Endothelial cell of umbilical vein (primary cell): ENCODE measurements around the gene SPAG17. TPM values are rescaled to one million over a fixed set of nuclear protein-coding genes. Genes with fewer than 3 reads are reported as not detected.

ENCODE experiments used
- BruUV-seq: library from RNA; stranded (reverse); fragments of 400-500 nt; replicated peaks from 2 replicates; lab custom pipeline; 2021; lab: Mats Ljungman, UMichigan
- CTCF ChIA-PET: fragments of 300-600, 350-600 bp; sonication (Branson Sonifier 250); formaldehyde crosslinking; loops from one replicate; lab custom pipeline; 2021; ENCODE audit warnings: antibody characterized with exemption, inconsistent platforms; lab: Charles Lee
- POLR2A ChIA-PET: fragments of 300-600, 350-600 bp; sonication (Branson Sonifier 250); formaldehyde crosslinking; loops from one replicate; lab custom pipeline; 2021; ENCODE audit warnings: antibody characterized with exemption, inconsistent platforms; lab: Charles Lee
- DNase-seq: peaks from one replicate; pipeline ENCODE4 v3.0.0-alpha.2; 2011; ENCODE audit warnings: low read depth, low spot score
- FAIRE-seq: peaks from 2 replicates; lab custom pipeline; 2011; peaks lifted over from hg19 to GRCh38; lab: Jason Lieb, UNC
- H2AFZ ChIP-seq: 2 replicates; pipeline ENCODE4 v1.6.0; 2012; ENCODE audit warnings: low read depth, low read length, control low read depth, inconsistent platforms
- H3K27ac ChIP-seq: 2 replicates; pipeline ENCODE4 v1.5.1; 2011; ENCODE audit warnings: low read depth, mild to moderate bottlenecking, control low read depth, low read length, moderate library complexity; ENCODE audit not compliant: insufficient read depth
- H3K27me3 ChIP-seq, 2 experiments: 2 replicates each; pipeline versions ENCODE4 v1.6.0 to v1.6.1; 2011; ENCODE audit warnings: low read length in 2 of 2, mixed read lengths in 1 of 2; ENCODE audit not compliant: control insufficient read depth in 2 of 2, insufficient read depth in 2 of 2
- H3K36me3 ChIP-seq, 2 experiments: 2 replicates in 1 of 2; 3 replicates in 1 of 2; pipeline ENCODE4 v1.5.1; 2011; ENCODE audit warnings: low read length in 2 of 2, mild to moderate bottlenecking in 1 of 2, moderate library complexity in 1 of 2; ENCODE audit not compliant: control insufficient read depth in 2 of 2, insufficient read depth in 2 of 2; ENCODE audit errors: extremely low read depth in 1 of 2
- H3K4me1 ChIP-seq: 3 replicates; pipeline ENCODE4 v1.5.1; 2011; ENCODE audit warnings: mild to moderate bottlenecking, low read length; ENCODE audit not compliant: control insufficient read depth, insufficient read depth; ENCODE audit errors: extremely low read depth
- H3K4me2 ChIP-seq: 2 replicates; pipeline ENCODE4 v1.6.1; 2011; ENCODE audit warnings: low read length, control low read depth, mixed read lengths; ENCODE audit not compliant: insufficient read depth
- H3K4me3 ChIP-seq, 3 experiments: fragments of 200-600 bp in 1 of 3; sonication (generic), shearing (Covaris generic) in 1 of 3; replicated peaks in 1 of 3; 2 replicates each; pipeline ENCODE4 v1.5.1; 2011 to 2016; ENCODE audit warnings: control low read depth in 3 of 3, low read length in 3 of 3, mild to moderate bottlenecking in 2 of 3, inconsistent platforms in 1 of 3, low read depth in 1 of 3, moderate library complexity in 1 of 3; ENCODE audit not compliant: insufficient read depth in 1 of 3
- H3K79me2 ChIP-seq: 2 replicates; pipeline ENCODE4 v1.6.0; 2012; ENCODE audit warnings: low read length, inconsistent platforms; ENCODE audit not compliant: control insufficient read depth, insufficient read depth
- H3K9ac ChIP-seq: replicated peaks from 2 replicates; pipeline ENCODE3; 2011; ENCODE audit warnings: low read length, control low read depth; ENCODE audit not compliant: insufficient read depth; ENCODE audit errors: extremely low read depth
- H3K9me1 ChIP-seq: replicated peaks from 3 replicates; pipeline ENCODE4 v1.6.0; 2011; ENCODE audit warnings: mild to moderate bottlenecking, low read length; ENCODE audit not compliant: control insufficient read depth, insufficient read depth; ENCODE audit errors: extremely low read depth
- H3K9me3 ChIP-seq: replicated peaks from 2 replicates; pipeline ENCODE4 v1.5.1; 2012; ENCODE audit warnings: low read length, inconsistent platforms; ENCODE audit not compliant: control insufficient read depth, insufficient read depth
- H4K20me1 ChIP-seq: replicated peaks from 2 replicates; pipeline ENCODE3; 2011; ENCODE audit warnings: mild to moderate bottlenecking, low read length; ENCODE audit not compliant: control insufficient read depth, insufficient read depth; ENCODE audit errors: extremely low read depth
- EZH2 ChIP-seq: IDR thresholded peaks from 2 replicates; pipeline ENCODE4 v1.6.1; 2012; ENCODE audit warnings: borderline replicate concordance, low read depth, mild to moderate bottlenecking, moderate library complexity, low read length, inconsistent platforms; ENCODE audit not compliant: severe bottlenecking
- FOS ChIP-seq: IDR thresholded peaks from 2 replicates; pipeline ENCODE4 v1.6.1; 2011; ENCODE audit warnings: mild to moderate bottlenecking, low read length, moderate library complexity, borderline replicate concordance; ENCODE audit not compliant: insufficient read depth
- GATA2 ChIP-seq: IDR thresholded peaks from 2 replicates; pipeline ENCODE4 v1.7.0; 2011; ENCODE audit warnings: low read depth, mild to moderate bottlenecking, moderate library complexity, mixed read lengths, low read length; ENCODE audit not compliant: insufficient read length, insufficient read depth
- JUN ChIP-seq: IDR thresholded peaks from 2 replicates; pipeline ENCODE4 v1.6.1; 2011; ENCODE audit warnings: borderline replicate concordance, low read depth; ENCODE audit not compliant: insufficient read length, insufficient read depth
- MYC ChIP-seq: IDR thresholded peaks from one replicate; pipeline ENCODE4 v1.6.1; 2011; ENCODE audit warnings: mild to moderate bottlenecking, low read depth, low read length
- POLR2A ChIP-seq: IDR thresholded peaks from 2 replicates; pipeline ENCODE4 v1.6.1; 2012; ENCODE audit warnings: low read depth, mild to moderate bottlenecking, control low read depth, low read length
- POLR2AphosphoS5 ChIP-seq: IDR thresholded peaks from 2 replicates; pipeline ENCODE4 v1.6.1; 2012; ENCODE audit warnings: low read depth, mild to moderate bottlenecking, control low read depth, low read length, moderate library complexity; ENCODE audit not compliant: insufficient read depth
- dilution Hi-C: fragments of 300-500 bp; cut with MboI; formaldehyde crosslinking; loops from one replicate; pipeline ENCODE4 v1.15.0; 2019; ENCODE audit warnings: low sequenced_read_pairs; ENCODE audit not compliant: extremely low pct_ligation_motif_present
- intact Hi-C: fragments of 100-400 bp; cut with micrococcal nuclease; formaldehyde crosslinking; loops from one replicate; pipeline ENCODE4 v1.10.0; 2022
- polyA plus RNA-seq, 4 experiments: library from polyadenylated mRNA; depleted of rRNA in 3 of 4; stranded (reverse) in 3 of 4; unstranded in 1 of 4; fragments of >200 nt; gene quantifications; 2 replicates each; pipeline versions ENCODE4 v1.2.1 to v1.2.3, GENCODE V29; 2011 to 2012; ENCODE audit warnings: missing spikeins in 1 of 4
- total RNA-seq: library from RNA; stranded (reverse); gene quantifications from 2 replicates; pipeline ENCODE4 v1.2.3, GENCODE V29; 2021
- TF ChIP-seq, protein P1 (sequence below), 2 donors: IDR thresholded peaks; 1 replicate in 1 of 2; 2 replicates in 1 of 2; pipeline ENCODE4 v1.5.1; 2011; ENCODE audit warnings: low read length in 2 of 2, mild to moderate bottlenecking in 2 of 2, moderate library complexity in 2 of 2, control low read depth in 1 of 2, inconsistent platforms in 1 of 2, low read depth in 1 of 2; ENCODE audit not compliant: insufficient read depth in 1 of 2; ENCODE audit errors: extremely low read depth in 1 of 2
- TF ChIP-seq, protein P2 (sequence below): IDR thresholded peaks from 2 replicates; pipeline ENCODE4 v1.6.1; 2011; ENCODE audit not compliant: insufficient read depth, insufficient read length

Gene SPAG17
- total and polyA plus RNA-seq, 2 donors (not counting 3 experiments of a cell fraction or from before 2014, with no cell fraction given), result not detected

DNA sequence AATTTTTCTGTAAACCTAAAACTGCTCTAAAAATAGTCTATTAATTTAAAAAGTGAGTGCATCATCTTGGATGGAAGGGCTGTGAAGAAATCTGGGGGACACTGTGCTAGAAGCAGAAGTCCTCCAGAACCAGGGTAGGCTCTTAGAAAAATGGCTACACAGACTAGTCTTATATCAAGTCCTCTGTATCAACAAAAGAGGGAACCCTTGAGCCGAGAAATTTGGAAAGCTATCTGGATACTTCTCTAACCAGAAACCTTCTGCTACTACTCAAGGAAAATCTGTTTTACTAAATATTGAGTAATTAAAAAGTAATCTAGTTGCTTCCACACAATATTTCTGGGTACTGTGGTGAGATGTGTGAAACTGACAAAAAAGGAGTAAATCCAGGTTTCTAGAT, 163.4 kb downstream of the SPAG17 start:
- no peak for FAIRE-seq
- CTCF ChIA-PET, result no interaction called here
- Histone ChIP-seq H3K9me3 (no peaks in the 10 kb centered on the region), H4K20me1 (no peaks in the 10 kb centered on the region), H3K4me3 (no peak overlapping the region), H3K9me1 (no peaks in the 10 kb centered on the region), H3K4me2 (no peak overlapping the region), H3K79me2 (no peaks in the 10 kb centered on the region), H3K9ac (no peak overlapping the region), H3K27me3 (no peaks in the 10 kb centered on the region), H3K4me1 (no peaks in the 10 kb centered on the region), H3K36me3 (no peaks in the 10 kb centered on the region), H3K27ac (no peak overlapping the region), H2AFZ (no peak overlapping the region)
- dilution Hi-C loops (no loop called here), intact Hi-C loops (no loop called here)
- POLR2A ChIA-PET, result no interaction called here
- BruUV-seq, result no TSS peak
- TF ChIP-seq, protein P1, sequence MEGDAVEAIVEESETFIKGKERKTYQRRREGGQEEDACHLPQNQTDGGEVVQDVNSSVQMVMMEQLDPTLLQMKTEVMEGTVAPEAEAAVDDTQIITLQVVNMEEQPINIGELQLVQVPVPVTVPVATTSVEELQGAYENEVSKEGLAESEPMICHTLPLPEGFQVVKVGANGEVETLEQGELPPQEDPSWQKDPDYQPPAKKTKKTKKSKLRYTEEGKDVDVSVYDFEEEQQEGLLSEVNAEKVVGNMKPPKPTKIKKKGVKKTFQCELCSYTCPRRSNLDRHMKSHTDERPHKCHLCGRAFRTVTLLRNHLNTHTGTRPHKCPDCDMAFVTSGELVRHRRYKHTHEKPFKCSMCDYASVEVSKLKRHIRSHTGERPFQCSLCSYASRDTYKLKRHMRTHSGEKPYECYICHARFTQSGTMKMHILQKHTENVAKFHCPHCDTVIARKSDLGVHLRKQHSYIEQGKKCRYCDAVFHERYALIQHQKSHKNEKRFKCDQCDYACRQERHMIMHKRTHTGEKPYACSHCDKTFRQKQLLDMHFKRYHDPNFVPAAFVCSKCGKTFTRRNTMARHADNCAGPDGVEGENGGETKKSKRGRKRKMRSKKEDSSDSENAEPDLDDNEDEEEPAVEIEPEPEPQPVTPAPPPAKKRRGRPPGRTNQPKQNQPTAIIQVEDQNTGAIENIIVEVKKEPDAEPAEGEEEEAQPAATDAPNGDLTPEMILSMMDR (IDR thresholded peaks at IDR 0.05; ENCODE audit: extremely low read depth in 1 of 2, insufficient read depth in 1 of 2, low read depth in 1 of 2, low read length in 2 of 2), result no peak
- TF ChIP-seq POLR2AphosphoS5 (no peak), POLR2A (no peak), JUN (no peak)
- no peak for DNase-seq

DNA sequence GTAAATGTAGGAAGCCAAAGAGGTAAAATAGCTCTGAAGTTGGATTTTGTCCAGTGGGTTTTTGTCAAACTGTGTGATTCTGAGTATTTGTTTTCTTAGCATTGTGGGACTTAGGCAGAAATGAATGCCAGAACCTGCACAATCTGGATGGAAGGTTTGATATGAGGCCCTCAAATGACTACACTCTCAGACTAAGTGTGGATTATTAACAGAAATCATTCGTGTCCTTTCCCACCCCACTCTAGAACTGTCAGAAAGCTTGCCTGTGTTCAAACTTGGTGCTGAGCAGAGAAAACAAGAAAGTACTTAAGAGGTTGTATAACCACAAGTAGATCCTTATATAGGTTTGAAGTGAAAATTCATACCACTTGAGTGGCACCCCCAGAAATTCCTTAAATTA, 167.0 kb downstream of the SPAG17 start:
- Histone ChIP-seq H2AFZ (no peak overlapping the region), H4K20me1 (no peaks in the 10 kb centered on the region), H3K79me2 (no peaks in the 10 kb centered on the region), H3K9me3 (no peaks in the 10 kb centered on the region), H3K36me3 (no peaks in the 10 kb centered on the region), H3K4me2 (no peak overlapping the region), H3K9me1 (no peaks in the 10 kb centered on the region), H3K27me3 (no peaks in the 10 kb centered on the region), H3K9ac (no peak overlapping the region), H3K4me1 (no peaks in the 10 kb centered on the region), H3K27ac (no peak overlapping the region), H3K4me3 (no peak overlapping the region)
- ChIA-PET CTCF (no interaction called here), POLR2A (no interaction called here)
- no TSS peak for BruUV-seq
- TF ChIP-seq EZH2 (no peak), GATA2 (no peak), POLR2A (no peak), FOS (no peak), JUN (no peak), MYC (no peak), POLR2AphosphoS5 (no peak)
- TF ChIP-seq, protein P2, sequence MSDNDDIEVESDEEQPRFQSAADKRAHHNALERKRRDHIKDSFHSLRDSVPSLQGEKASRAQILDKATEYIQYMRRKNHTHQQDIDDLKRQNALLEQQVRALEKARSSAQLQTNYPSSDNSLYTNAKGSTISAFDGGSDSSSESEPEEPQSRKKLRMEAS, result no peak
- TF ChIP-seq, protein P1 (IDR thresholded peaks at IDR 0.05; ENCODE audit: extremely low read depth in 1 of 2, insufficient read depth in 1 of 2, low read depth in 1 of 2, low read length in 2 of 2), result no peak
- dilution Hi-C loops (no loop called here), intact Hi-C loops (no loop called here)
- DNase-seq, result no peak
- FAIRE-seq, result no peak
